Measurements from ENCODE around the gene CARNS1.

Gene CARNS1, protein sequence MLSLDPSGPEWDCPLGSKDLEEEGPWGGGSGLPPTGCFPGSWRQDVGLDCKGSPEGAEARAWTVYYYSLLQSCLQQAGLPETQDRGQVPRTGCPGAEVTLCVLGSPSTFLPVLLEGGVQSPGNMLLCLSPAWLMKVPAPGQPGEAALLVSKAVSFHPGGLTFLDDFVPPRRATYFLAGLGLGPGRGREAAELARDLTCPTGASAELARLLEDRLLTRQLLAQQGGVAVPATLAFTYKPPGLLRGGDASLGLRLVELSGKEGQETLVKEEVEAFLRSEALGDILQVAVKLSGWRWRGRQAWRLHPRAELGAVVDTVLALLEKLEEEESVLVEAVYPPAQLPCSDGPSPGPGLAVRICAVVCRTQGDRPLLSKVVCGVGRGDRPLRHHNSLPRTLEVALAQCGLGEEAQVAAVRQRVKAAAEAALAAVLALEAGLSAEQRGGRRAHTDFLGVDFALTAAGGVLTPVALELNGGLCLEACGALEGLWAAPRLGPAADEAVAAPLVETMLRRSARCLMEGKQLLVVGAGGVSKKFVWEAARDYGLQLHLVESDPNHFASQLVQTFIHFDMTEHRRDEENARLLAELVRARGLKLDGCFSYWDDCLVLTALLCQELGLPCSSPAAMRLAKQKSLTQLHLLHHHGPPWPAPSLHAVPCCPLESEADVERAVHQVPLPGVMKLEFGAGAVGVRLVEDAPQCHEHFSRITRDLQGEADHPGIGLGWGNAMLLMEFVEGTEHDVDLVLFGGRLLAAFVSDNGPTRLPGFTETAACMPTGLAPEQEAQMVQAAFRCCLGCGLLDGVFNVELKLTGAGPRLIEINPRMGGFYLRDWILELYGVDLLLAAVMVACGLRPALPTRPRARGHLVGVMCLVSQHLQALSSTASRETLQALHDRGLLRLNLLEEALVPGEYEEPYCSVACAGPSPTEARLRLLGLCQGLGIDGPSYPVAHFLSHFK

DNA sequence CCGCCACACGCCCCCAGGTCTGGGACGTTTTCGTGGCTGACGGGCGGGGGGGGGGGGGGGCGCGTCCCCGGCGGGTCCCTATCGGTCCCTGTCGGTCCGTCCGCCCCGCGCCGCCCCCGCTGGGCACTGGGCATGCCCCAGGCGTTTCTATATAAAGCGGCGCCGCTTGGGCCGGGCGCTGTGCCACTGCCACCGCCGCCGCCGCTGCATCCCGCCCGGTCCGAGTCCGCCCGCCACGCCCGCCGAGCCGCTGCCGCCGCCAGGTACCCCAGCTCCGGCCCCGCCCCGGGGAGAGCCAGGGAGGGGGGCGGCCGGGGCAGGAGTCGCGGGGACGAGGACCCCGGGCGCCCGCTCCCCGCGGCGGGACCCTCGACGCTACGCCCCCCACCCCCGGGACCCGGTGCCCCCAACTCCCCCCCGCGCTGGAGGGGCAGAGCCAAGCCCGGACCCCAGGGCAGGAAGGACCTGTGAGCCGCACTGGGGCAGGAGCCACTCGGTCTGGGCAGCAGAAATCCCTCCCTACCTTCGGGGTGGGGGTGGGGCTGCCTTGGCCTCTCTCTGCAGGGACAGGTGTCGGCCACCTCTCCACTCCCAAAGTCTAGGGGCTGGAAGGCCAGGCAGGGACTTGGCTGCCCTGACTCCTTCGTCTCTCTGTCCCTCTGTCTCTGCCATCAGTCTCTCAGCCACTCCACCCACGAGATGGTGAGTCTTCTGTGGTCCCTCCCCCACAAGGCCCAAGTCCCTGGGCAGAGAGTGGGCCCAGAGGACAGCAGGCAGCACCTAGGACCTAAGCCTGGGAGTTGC is at the start of gene CARNS1:
TSS of gene CARNS1 (plus strand) at position 178 of the 804 bp plus-strand sequence. CDS start at position 700, 522 bp downstream.
- Histone ChIP-seq H3F3A (ENCODE audit: low read depth) (no peaks in the 10 kb centered on the region), H3K36me3 (ENCODE audit: insufficient read depth, low read length) (no peaks in the 10 kb centered on the region), H3K4me1 (ENCODE audit: insufficient read depth, low read length, poor library complexity, severe bottlenecking) (peaks cover 57% of the 10 kb centered on the region), H3K27me3 (ENCODE audit: insufficient read depth, low read length, poor library complexity, severe bottlenecking) (no peaks in the 10 kb centered on the region), H3K9me3 (ENCODE audit: insufficient read depth, low read depth, low read length) (no peaks in the 10 kb centered on the region), H3K4me3 (ENCODE audit: low read length, poor library complexity, severe bottlenecking) (peak within 1 kb of the TSS; percentile 19), H3K4me2 (ENCODE audit: low read depth, low read length, poor library complexity, severe bottlenecking) (peak within 1 kb of the TSS; percentile 63), H3K9ac (ENCODE audit: low read depth, low read length, poor library complexity, severe bottlenecking) (peak within 1 kb of the TSS; percentile 56), H3K79me2 (ENCODE audit: insufficient read depth, low read length) (peaks cover 26% of the 10 kb centered on the region; the same call in 1 of the 2 replicates), H2AFZ (ENCODE audit: low read length) (no peak within 1 kb of the TSS), H4K20me1 (ENCODE audit: insufficient read depth, low read length, poor library complexity, severe bottlenecking) (no peaks in the 10 kb centered on the region), H3K9me2 (replicated peaks; ENCODE audit: low read depth, low read length) (no peaks in the 10 kb centered on the region)
- no peak for TF ChIP-seq EZH2phosphoT487 (IDR thresholded peaks at IDR 0.05; ENCODE audit: borderline replicate concordance)
- TF ChIP-seq, protein P1, sequence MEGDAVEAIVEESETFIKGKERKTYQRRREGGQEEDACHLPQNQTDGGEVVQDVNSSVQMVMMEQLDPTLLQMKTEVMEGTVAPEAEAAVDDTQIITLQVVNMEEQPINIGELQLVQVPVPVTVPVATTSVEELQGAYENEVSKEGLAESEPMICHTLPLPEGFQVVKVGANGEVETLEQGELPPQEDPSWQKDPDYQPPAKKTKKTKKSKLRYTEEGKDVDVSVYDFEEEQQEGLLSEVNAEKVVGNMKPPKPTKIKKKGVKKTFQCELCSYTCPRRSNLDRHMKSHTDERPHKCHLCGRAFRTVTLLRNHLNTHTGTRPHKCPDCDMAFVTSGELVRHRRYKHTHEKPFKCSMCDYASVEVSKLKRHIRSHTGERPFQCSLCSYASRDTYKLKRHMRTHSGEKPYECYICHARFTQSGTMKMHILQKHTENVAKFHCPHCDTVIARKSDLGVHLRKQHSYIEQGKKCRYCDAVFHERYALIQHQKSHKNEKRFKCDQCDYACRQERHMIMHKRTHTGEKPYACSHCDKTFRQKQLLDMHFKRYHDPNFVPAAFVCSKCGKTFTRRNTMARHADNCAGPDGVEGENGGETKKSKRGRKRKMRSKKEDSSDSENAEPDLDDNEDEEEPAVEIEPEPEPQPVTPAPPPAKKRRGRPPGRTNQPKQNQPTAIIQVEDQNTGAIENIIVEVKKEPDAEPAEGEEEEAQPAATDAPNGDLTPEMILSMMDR (conservative IDR thresholded peaks at IDR 0.05; ENCODE audit: low read length) = no peak

DNA sequence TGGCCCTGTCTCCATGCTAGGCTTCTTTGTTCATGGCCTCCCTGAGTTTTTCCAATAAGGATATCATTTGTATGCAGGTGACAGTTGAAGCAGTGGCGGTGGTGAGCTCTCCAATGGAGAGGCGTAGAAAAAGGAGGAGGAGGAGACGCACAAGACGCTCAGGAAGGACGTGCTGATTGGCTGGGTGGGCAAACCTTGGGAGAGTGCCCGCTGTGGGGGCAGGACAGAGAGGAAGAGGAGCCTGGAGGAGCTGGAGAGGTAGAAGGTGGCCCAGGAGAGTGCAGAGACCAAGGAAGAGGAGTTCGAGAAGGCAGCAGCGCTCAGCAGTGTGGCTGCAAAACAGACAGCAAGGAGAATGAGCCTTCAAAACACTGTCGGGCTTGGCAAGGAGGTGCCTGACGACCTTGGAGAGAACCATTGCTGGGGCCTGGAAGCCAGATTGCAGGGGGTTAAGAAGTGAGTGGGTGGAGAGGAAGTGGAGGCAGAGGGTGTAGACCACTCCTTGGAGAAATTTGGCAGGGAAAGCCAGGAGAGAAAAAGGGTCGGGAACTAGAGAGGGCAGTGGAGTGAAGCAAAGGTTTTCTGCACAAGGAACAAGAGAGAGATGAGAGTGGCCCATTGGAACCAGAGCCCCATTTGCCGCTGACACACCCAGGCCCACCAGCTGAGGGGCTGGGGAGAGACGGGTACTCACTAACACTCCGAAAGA is 49.6 kb upstream of the CARNS1 start:
- Histone ChIP-seq H3K4me3 (ENCODE audit: low read length, poor library complexity, severe bottlenecking) (no peak overlapping the region), H4K20me1 (ENCODE audit: insufficient read depth, low read length, poor library complexity, severe bottlenecking) (no peaks in the 10 kb centered on the region), H3K9ac (ENCODE audit: low read depth, low read length, poor library complexity, severe bottlenecking) (no peak overlapping the region), H3K4me1 (ENCODE audit: insufficient read depth, low read length, poor library complexity, severe bottlenecking) (peaks cover 43% of the 10 kb centered on the region), H2AFZ (ENCODE audit: low read length) (no peak overlapping the region), H3K36me3 (ENCODE audit: insufficient read depth, low read length) (no peaks in the 10 kb centered on the region), H3K9me3 (ENCODE audit: insufficient read depth, low read depth, low read length) (no peaks in the 10 kb centered on the region), H3K79me2 (ENCODE audit: insufficient read depth, low read length) (no peaks in the 10 kb centered on the region; the same call in 1 of the 2 replicates), H3F3A (ENCODE audit: low read depth) (no peaks in the 10 kb centered on the region), H3K27me3 (ENCODE audit: insufficient read depth, low read length, poor library complexity, severe bottlenecking) (no peaks in the 10 kb centered on the region), H3K9me2 (replicated peaks; ENCODE audit: low read depth, low read length) (no peaks in the 10 kb centered on the region), H3K4me2 (ENCODE audit: low read depth, low read length, poor library complexity, severe bottlenecking) (no peak overlapping the region)
- TF ChIP-seq EZH2phosphoT487 (IDR thresholded peaks at IDR 0.05; ENCODE audit: borderline replicate concordance) = no peak
- TF ChIP-seq, protein P1 (conservative IDR thresholded peaks at IDR 0.05; ENCODE audit: low read length) = no peak

Measured in Loucy (cell line).